ENCODE results near the gene NIPAL3. TPM values are rescaled to one million over a fixed set of nuclear protein-coding genes. Genes with fewer than 3 reads are reported as not detected.

NIPAL3 gene
- polyA plus RNA-seq, 1 donor (not counting 4 experiments of a cell fraction or from before 2014, with no cell fraction given): 30.5 TPM

Other genes starting within 250 kb of the NIPAL3 start
- 2.8 to 3.9 TPM (median 3.4 TPM) in 3 replicates for gene IFNLR1, start 228.5 kb upstream of the NIPAL3 start, polyA plus RNA-seq
- gene GRHL3, start 96.4 kb upstream of the NIPAL3 start, polyA plus RNA-seq: 7.7 to 20.5 TPM (median 13.0 TPM) in 3 replicates
- 15.3 to 16.9 TPM (median 16.6 TPM) in 3 replicates for gene STPG1, start 2.0 kb upstream of the NIPAL3 start, polyA plus RNA-seq
- 7.9 to 22.1 TPM (median 13.8 TPM) in 3 replicates for gene RCAN3, start 87.0 kb downstream of the NIPAL3 start, polyA plus RNA-seq
- 0.02 to 0.05 TPM in 2 of 3 replicates, not detected in the other for gene NCMAP, start 140.3 kb downstream of the NIPAL3 start, polyA plus RNA-seq
- gene SRRM1, start 227.5 kb downstream of the NIPAL3 start, polyA plus RNA-seq: 29.7 to 79.3 TPM (median 56.1 TPM) in 3 replicates

Measured in keratinocyte (primary cell).